ENCODE results near the gene AMZ2.
A peak's percentile ranks its signal among the peaks of the same experiment; 100 is the strongest.
"Not testable (repeated sequence)": the region's sequence is repeated elsewhere in the genome, so short reads cannot be mapped to it uniquely, and the experiment has no call there.

AMZ2 gene

GRCh38 chr17:68253426-68253825 is 5.6 kb downstream of the AMZ2 start:
- not testable (repeated sequence) for DNase-seq (ENCODE audit: low spot score)

- no peak for DNase-seq (ENCODE audit: low spot score)
Measured at GRCh38 chr17:68255151-68255550, 7.3 kb downstream of the AMZ2 start.

GRCh38 chr17:68255731-68256538 is 8.1 kb downstream of the AMZ2 start:
- peak; percentile 57 for DNase-seq (ENCODE audit: low spot score)

- DNase-seq (ENCODE audit: low spot score) = not testable (repeated sequence)
Measured at GRCh38 chr17:68256701-68257100, 8.9 kb downstream of the AMZ2 start.

GRCh38 chr17:68257934-68258333 is 10.1 kb downstream of the AMZ2 start:
- DNase-seq (ENCODE audit: low spot score) = peak; percentile 62

GRCh38 chr17:68258890-68259647 is 11.2 kb downstream of the AMZ2 start:
- DNase-seq (ENCODE audit: low spot score) = peak; percentile 82

- DNase-seq (ENCODE audit: low spot score) = not testable (repeated sequence)
Measured at GRCh38 chr17:68259648-68259951, 11.8 kb downstream of the AMZ2 start.

- DNase-seq (ENCODE audit: low spot score) = no peak
Measured at GRCh38 chr17:68260051-68260762, 12.4 kb downstream of the AMZ2 start.

GRCh38 chr17:68262467-68262866 is 14.6 kb downstream of the AMZ2 start:
- not testable (repeated sequence) for DNase-seq (ENCODE audit: low spot score)

GRCh38 chr17:68263101-68263681 is 15.3 kb downstream of the AMZ2 start:
- peak; percentile 55 for DNase-seq (ENCODE audit: low spot score)

- DNase-seq (ENCODE audit: low spot score) = not testable (repeated sequence)
Measured at GRCh38 chr17:68265833-68266232, 18.0 kb downstream of the AMZ2 start.

GRCh38 chr17:68273722-68274121 is 25.9 kb downstream of the AMZ2 start:
- DNase-seq (ENCODE audit: low spot score) = no peak

GRCh38 chr17:68276339-68276738 is 28.5 kb downstream of the AMZ2 start:
- not testable (repeated sequence) for DNase-seq (ENCODE audit: low spot score)

GRCh38 chr17:68277807-68278206 is 30.0 kb downstream of the AMZ2 start:
- no peak for DNase-seq (ENCODE audit: low spot score)

- DNase-seq (ENCODE audit: low spot score) = not testable (repeated sequence)
Measured at GRCh38 chr17:68281965-68282364, 34.1 kb downstream of the AMZ2 start.

- no peak for DNase-seq (ENCODE audit: low spot score)
Measured at GRCh38 chr17:68288375-68288774, 40.5 kb downstream of the AMZ2 start.

- DNase-seq (ENCODE audit: low spot score) = peak; percentile 24
Measured at GRCh38 chr17:68288804-68289203, 41.0 kb downstream of the AMZ2 start.

GRCh38 chr17:68289473-68289872 is 41.6 kb downstream of the AMZ2 start:
- DNase-seq (ENCODE audit: low spot score) = no peak

GRCh38 chr17:68289936-68290267 is 42.1 kb downstream of the AMZ2 start:
- no peak for DNase-seq (ENCODE audit: low spot score)

- peak; percentile 64 for DNase-seq (ENCODE audit: low spot score)
Measured at GRCh38 chr17:68290268-68290954, 42.6 kb downstream of the AMZ2 start.

- DNase-seq (ENCODE audit: low spot score) = peak; percentile 81
Measured at GRCh38 chr17:68290955-68291835, 43.4 kb downstream of the AMZ2 start, which contains the start of the genes ARSG and SLC16A6. ARSG (plus strand) TSS chr17:68291495; CDS start chr17:68307494, 15,999 bp downstream. SLC16A6 (minus strand) TSS chr17:68291127; CDS start chr17:68278320, 12,807 bp downstream.
